Superior temporal gyrus (tissue), 1 donor: ENCODE data around the gene NACC2.

Experiments
- DNase-seq: peaks from one replicate; pipeline ENCODE4 v3.0.0-alpha.2; 2016; ENCODE audit errors: extremely low spot score

The NACC2 gene

DNA sequence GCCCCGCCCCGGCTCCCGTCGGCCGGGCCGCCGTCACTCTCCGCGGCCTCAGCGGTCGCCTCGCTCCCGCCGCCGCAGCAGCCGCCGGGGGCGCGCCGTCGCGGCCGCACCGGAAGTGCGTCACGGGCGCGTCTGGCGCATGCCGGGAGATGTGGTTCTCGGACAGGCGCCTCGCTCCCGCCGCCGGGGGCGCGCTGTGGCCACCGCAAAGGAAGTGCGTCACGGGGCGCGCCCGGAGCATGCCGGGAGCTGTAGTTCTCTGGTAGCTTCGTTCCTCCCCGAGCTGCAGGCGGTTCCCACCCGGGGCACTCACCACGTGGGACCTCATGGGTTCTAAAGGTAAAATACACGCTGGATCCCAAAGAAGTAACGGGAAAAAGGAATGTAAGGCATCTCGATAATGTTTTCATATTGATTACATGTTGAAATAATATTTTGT is 133.8 kb downstream of the NACC2 start, which contains the start of gene UBAC1:
Gene UBAC1 (minus strand): TSS at position 97 of the 439 bp plus-strand sequence. CDS start 211 bp downstream, outside the sequence.
- DNase-seq = peak; percentile 98

DNA sequence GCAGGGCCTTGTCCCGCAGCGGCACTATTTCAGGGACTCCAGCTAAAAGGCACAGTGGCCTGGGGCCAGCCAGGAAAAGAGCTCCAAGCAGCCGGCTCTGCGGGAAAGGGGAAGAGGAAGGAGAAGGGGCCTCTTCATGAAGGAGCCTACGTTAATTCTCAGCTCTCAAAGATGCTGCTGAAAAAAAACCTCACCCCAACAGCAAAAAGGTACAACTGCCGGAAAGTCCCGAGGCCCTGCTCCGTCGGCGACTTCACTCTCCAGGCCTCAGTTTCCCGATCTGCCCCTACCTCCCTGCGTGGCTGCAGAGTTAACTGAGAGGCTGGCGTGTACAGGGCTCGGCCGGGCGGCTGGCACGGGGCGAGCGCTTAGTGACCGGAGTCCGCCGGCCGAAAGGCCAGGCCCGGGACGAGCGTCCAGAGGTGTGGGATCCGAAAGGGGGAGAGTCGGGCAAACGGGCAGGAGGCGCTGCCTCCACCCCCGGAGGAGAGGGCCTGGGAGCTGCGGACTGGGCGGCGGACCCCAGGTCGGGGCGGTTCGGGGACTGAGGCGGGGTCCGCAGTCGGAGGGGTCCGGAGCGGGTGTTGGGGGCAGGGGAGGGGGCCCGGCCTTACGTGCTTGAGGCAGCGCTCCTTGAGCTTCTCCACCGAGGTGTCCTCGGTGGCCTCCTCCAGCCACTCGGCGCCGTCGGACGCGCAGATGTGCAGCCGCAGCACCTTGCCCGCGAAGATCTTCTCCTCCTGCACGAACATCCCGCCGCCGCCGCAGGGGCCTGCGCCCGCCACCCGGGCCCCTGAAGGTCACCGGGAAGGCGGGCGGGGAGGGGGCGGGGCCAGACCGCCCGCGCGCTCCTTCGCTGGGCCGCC is 134.4 kb downstream of the NACC2 start:
- no peak for DNase-seq

DNA sequence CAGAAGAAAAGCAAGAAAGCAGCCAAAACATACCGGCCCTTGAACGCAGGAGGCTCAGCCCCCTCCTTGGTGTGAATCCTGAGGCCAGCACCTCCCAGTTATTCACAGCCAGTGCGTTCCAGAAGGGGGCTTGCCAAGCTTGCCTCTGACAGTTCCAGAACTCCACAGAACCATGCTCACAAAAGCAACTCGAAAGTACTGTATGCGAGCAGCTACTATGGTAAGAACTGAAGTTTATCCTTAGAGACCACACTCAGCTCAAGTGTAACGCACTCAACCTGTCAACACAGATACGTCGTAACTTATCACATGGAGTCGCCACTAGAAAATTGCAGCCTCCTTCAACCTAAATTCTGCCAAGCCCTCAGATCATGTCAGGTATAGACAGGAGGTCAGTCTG is 135.3 kb downstream of the NACC2 start:
- no peak for DNase-seq

DNA sequence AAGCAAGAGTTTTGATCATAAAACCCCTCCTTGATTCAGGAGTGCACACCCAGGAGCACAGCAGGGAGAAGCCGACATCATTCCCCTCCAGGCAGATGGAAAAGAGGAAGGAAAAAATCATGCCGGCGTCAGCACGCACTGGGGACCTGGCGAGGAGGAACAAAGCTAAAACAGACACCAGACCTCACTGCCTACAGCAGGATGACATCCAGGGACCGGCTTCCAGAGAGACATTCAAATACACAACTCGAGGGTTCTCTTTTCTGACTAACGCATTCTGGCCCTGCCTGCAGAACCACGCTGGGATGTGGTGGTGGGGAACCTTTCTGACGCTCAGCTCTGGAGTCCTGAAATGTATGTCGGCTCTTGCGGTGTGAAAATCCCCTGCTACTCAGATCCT is 136.6 kb downstream of the NACC2 start:
- no peak for DNase-seq

DNA sequence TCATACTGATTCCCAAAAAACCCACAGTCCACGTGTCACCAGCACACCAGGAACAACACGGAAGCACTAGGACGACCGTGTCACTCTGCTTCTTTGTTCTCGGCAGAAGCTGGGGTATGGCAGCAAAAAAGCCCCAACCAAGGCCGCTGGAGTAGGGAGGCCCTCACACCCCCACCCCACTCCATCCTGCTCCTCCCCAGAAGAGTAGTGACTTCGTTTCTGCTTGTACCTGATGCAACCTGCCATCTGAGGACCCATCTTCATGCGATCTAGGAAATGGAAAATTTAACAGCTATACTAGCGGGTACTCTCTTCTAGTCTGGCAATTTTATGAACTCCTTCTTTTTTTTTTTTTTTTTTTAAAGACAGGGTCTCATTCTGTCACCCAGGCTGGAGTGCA is 137.7 kb downstream of the NACC2 start:
- no peak for DNase-seq

DNA sequence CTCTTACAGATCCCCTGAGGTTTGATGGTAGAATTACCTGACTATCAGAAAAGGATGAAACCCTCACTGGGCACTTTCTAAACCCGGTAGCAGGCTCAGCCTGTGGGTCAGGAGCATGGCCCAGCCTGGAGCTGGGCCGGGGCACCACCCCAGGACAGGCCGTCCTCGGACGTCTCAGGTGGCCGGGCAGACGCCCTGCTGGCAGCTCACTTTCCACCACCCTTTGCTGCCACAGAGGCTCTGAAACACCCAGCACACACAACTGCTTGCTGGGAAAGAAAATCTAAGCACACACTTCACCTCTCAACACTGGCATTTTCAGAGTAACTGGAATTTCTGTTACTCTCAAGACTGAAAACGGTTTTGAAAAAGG is 138.3 kb downstream of the NACC2 start:
- no peak for DNase-seq
